Measurements from ENCODE around the gene ZDHHC4.
"Not testable (repeated sequence)": the region's sequence is repeated elsewhere in the genome, so short reads cannot be mapped to it uniquely, and the experiment has no call there.

Gene ZDHHC4

GRCh38 chr7:6607651-6608051 is 30.4 kb downstream of the ZDHHC4 start:
- DNase-seq (ENCODE audit: low read depth), result no peak

- DNase-seq (ENCODE audit: low read depth), result no peak
Measured at GRCh38 chr7:6608081-6608480, 30.8 kb downstream of the ZDHHC4 start.

- no peak for DNase-seq (ENCODE audit: low read depth)
Measured at GRCh38 chr7:6608794-6609193, 31.5 kb downstream of the ZDHHC4 start.

DNA sequence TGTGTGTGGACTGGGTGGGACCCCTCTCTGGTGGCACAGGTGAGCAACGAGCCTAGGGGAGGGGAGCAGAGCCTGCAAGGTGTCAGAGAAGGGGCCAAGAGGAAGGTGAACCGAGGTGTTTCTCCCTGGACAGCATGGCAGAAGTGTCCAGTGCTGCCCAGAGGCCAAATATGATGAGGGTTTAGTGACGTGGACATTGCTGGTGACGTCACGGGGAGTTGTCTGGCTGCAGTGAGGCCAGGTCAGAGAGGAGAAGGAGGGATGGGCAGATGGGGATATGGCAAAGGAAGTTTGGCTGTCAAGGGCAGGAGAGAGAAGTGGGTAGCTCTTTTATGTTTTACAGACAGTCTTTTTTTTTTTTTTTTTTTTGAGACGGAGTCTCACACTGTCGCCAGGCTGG is 35.6 kb downstream of the ZDHHC4 start:
- DNase-seq (ENCODE audit: low read depth), result no peak

DNA sequence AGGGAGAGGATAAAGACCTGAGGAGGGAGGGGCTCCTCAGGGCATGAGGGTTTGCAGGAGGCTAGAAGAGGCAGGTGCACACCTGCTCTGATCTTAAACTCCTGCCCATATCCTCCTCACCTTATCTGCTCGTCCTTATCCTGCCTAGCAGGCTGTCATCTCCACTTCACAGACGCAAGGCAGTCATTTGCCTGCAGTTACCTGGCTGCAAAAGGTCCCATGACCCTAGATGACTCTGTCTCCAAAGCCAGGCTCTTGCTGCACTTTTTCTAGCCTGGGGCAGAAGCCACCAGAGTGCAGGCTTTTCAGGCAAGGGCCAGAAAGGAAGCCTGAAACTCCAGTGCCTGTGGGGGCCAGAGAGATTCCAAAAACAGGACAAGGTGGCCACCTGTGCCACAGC is 36.5 kb downstream of the ZDHHC4 start:
- no peak for DNase-seq (ENCODE audit: low read depth)

- DNase-seq (ENCODE audit: low read depth), result no peak
Measured at GRCh38 chr7:6614953-6615722, 37.9 kb downstream of the ZDHHC4 start, which contains the start of gene ZNF853. ZNF853 (plus strand) TSS chr7:6615610; CDS start chr7:6616175, 565 bp downstream.

DNA sequence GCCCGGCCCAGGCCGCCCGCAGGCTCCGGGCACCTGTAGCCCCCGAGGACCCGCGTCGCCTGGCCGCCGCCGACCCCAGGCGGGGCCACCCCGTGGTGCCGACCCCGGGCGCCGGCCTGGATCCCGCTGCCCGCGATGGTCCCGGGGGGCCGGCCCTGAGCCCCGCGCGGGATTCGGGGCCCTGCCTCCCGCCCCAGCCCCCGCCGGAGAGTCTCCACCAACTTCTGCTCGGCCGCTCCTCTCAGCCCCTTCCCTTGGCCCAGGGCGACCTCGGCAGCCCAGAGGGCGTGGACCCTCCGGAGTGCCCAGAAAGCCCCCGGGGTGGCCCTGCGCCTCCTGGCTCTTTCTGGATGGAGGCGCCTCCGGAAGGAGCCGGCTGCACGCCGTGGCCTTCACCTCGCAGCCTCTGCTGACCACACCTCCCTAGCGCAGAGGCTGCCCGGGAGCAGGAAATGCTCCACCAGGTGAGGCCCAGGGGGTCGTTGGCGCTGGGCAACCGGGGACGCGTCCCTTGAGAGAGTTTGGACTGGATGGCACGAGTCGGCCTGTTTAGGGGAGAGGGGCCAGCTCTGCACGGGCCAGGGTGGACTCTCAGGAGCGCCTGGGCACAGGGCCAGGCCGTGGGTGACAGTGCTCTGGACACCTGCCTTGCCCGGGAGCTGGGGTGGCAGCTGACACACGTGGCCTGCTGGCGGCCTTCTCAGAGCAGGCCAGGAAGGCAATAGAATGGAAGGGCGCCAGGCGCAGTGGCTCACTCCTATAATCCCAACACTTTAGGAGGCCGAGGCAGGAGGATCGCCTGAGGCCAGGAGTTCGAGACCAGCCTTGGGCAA is 38.7 kb downstream of the ZDHHC4 start:
- no peak for DNase-seq (ENCODE audit: low read depth)

DNA sequence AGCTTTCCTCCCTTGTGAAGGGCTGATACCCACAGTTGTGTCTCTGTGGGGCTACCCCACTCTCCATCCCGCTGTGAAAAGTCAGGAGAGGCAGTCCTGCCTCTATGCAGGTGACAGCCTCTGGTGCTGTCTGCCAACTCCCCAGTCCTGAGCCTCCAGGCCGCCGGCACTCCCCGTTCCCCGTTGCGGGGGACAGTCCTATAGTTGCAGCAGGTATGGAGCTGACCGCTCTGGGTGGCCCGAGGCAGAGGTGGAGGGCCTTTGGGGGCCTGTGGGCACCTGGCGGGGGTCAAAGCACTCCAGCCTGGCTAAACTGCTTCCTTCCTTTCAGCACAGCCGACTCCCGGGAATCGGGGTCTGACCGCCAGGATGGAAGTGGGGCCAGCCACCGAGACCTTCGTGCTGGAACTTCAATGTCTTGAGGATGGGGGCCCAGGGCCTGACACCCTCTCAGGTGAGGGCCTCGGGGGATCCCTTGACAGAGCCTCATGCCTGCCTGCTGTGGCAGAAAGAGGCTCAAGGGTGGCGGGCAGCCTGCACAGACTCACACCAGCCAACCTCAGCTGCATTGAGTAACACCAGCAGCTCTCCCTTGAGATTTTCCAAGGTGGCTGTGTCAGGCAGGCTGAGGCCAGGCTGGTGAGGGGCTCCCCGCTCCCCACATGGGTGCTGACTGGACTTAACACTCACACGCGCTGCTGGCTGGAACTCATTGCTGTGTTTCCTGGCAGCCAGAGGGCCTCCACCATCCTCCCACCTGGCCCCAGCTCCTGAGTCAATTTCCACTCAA is 39.8 kb downstream of the ZDHHC4 start:
- no peak for DNase-seq (ENCODE audit: low read depth)

DNA sequence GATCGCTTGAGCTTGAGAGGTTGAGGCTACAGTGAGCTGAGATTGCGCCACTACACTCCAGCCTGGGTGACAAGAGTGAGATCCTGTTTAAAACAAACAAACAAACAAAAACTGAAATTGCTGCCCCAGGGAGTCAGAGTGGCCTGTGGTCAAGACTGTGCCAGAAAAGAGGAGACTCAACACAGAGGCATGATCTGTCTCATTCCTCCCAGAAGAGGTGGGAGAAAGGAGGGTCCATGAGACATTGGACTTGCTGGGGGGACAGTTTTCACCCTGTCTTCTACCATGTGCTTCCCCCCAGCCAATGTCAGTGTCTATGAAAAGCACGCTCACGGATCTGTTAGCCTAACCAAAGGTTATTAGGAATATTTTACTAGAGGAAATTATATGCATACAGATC is 41.4 kb downstream of the ZDHHC4 start:
- DNase-seq (ENCODE audit: low read depth), result no peak

- no peak for DNase-seq (ENCODE audit: low read depth)
Measured at GRCh38 chr7:6619961-6620360, 42.7 kb downstream of the ZDHHC4 start.

DNA sequence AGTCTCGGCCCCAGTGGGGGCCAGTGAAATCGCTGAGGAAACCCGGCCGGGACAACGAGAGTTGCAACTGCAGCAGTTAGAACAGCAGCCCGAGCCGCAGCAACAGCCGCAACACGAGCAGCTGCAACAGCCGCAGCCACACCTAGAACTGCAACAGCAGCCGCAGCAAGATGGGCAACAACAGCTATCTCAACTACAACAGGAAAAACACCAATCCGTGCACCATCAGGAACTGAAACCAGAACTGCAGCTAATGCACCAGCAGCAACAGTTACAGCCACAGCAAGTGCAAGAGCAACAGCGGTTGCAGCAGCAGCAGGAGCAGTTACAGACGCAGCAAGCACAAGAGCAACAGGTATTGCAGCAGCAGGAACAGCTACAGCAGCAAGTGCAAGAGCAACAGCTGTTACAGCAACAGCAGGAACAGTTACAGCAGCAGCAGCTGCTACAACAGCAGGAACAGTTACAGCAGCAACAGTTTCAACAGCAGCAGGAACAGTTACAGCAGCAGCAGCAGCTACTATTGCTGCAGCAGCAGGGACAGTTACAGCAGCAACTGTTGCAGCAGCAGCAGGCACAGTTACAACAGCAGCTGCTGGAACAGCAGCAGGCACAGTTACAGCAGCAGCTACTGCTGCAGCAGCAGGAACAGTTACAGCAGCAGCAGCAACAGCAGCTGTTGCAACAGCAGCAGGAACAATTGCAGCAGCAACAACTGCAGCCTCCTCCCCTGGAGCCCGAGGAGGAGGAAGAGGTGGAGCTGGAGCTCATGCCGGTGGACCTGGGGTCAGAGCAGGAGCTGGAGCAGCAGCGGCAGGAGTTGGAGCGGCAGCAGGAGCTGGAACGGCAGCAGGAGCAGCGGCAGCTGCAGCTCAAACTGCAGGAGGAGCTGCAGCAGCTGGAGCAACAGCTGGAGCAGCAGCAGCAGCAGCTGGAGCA is 44.2 kb downstream of the ZDHHC4 start:
- no peak for DNase-seq (ENCODE audit: low read depth)

DNA sequence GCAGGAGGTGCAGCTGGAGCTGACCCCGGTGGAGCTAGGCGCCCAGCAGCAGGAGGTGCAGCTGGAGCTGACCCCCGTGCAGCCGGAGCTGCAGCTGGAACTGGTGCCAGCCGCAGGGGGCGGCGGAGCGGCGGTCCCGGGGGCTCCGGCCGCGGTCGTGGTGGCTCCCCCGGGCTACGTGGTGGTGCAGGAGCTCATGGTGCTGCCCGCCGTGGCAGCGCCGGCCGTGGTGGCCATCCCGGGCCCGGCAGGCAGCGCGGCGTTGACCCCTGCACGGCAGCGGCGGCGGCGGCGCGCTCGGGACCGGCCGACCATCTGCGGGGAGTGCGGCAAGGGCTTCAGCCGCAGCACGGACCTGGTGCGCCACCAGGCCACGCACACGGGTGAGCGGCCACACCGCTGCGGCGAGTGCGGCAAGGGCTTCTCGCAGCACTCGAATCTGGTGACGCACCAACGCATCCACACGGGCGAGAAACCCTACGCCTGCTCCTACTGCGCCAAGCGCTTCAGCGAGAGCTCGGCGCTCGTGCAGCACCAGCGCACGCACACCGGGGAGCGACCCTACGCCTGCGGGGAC is 45.0 kb downstream of the ZDHHC4 start:
- DNase-seq (ENCODE audit: low read depth), result no peak

DNA sequence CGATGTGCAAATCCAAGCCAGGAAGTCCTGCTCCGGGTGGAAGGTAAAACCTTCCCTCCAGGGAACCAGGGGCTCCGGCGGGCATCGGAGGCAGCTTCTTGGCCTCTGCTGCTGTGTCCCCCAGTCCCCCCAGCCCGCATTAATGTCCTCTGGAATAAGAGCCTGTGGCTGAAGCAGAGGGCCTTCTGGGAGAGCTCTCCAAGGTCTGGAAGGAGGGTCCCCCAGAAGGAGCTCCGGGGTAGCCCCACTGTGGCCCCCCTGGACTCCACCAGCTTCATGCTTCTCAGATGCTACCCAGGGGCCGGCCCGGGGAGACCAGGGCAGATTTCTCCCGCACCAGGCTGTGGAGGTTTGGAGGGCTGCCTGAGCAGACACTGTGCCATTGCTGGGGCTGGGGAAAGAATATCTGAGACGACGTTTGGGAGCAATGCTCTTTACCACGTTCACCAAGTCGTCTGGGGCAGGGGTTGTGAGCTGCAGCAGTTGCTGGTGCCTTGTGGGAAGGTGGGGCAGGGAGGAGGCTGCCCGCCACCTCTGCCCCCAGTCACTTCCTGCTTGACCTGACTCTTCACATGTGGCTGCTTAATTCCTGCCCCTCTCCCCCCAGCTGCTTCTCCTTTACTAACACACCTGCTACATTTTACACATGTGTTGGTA is 46.5 kb downstream of the ZDHHC4 start:
- DNase-seq (ENCODE audit: low read depth), result no peak

- no peak for DNase-seq (ENCODE audit: low read depth)
Measured at GRCh38 chr7:6624246-6624611, 47.0 kb downstream of the ZDHHC4 start.

GRCh38 chr7:6628045-6628444 is 50.8 kb downstream of the ZDHHC4 start:
- DNase-seq (ENCODE audit: low read depth), result no peak

- no peak for DNase-seq (ENCODE audit: low read depth)
Measured at GRCh38 chr7:6630007-6630849, 53.0 kb downstream of the ZDHHC4 start.

GRCh38 chr7:6631605-6632004 is 54.4 kb downstream of the ZDHHC4 start:
- no peak for DNase-seq (ENCODE audit: low read depth)

GRCh38 chr7:6634021-6634420 is 56.8 kb downstream of the ZDHHC4 start:
- no peak for DNase-seq (ENCODE audit: low read depth)

DNA sequence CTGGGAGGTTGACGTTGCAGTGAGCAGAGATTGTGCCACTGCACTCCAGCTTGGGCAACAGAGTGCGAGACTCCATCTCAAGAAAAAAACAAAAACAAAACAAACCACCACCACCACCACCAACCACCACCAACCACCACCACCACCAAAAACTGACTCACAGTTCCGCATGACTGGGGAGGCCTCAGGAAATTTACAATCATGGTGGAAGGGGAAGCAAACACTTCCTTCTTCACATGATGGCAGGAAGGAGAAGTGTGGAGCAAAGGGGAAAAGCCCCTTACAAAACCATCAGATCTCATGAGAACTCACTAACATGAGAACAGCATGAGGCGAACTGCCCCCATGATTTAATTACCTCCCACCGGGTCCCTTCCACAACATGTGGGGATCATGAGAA is 57.7 kb downstream of the ZDHHC4 start:
- DNase-seq (ENCODE audit: low read depth), result not testable (repeated sequence)

All from activated T-cell treated with anti-CD3 and anti-CD28 coated beads for 48 hours (primary cell).